Mesothelial cell of epicardium (in vitro differentiated cells): ENCODE results near the gene PTPRK. TPM values are rescaled to one million over a fixed set of nuclear protein-coding genes. Genes with fewer than 3 reads are reported as not detected.
A peak's percentile ranks its signal among the peaks of the same experiment; 100 is the strongest.

ENCODE experiments used
- DNase-seq, 2 experiments: peaks; one replicate each; pipeline ENCODE4 v3.0.0; 2021; ENCODE audit warnings: low spot score in 2 of 2; ENCODE audit not compliant: unreplicated experiment in 2 of 2
- H3K27ac Mint-ChIP-seq: 2 replicates; pipeline ENCODE4 v1.8.0; 2021; ENCODE audit warnings: mixed read lengths
- H3K27me3 Mint-ChIP-seq: 2 replicates; pipeline ENCODE4 v1.8.0; 2021; ENCODE audit warnings: low read depth, mixed read lengths
- H3K36me3 Mint-ChIP-seq: 2 replicates; pipeline ENCODE4 v1.8.0; 2021; ENCODE audit warnings: mixed read lengths
- H3K4me1 Mint-ChIP-seq: 2 replicates; pipeline ENCODE4 v1.8.0; 2021; ENCODE audit warnings: mixed read lengths
- H3K4me3 Mint-ChIP-seq: 2 replicates; pipeline ENCODE4 v1.8.0; 2021; ENCODE audit warnings: mild to moderate bottlenecking, moderate library complexity, mixed read lengths
- H3K9me3 Mint-ChIP-seq: 2 replicates; pipeline ENCODE4 v1.8.0; 2021; ENCODE audit warnings: mixed read lengths
- total RNA-seq: library from RNA; stranded (reverse); gene quantifications from 3 replicates; pipeline ENCODE4 v1.2.1, GENCODE V29; 2021
- TF ChIP-seq, protein P1 (sequence below): fragments of 200-600 bp; sonication (generic); IDR thresholded peaks from one replicate; pipeline ENCODE4 v1.5.0; 2021; ENCODE audit warnings: antibody characterized with exemption; ENCODE audit not compliant: unreplicated experiment

The PTPRK gene
- total RNA-seq, 1 donor from 2014 or later: 93.7 TPM

- no peak overlapping the region for H3K4me3 Mint-ChIP-seq
- H3K36me3 Mint-ChIP-seq: no peaks in the 10 kb centered on the region
- H3K27ac Mint-ChIP-seq: peak overlapping the region; percentile 62
- TF ChIP-seq, protein P1, sequence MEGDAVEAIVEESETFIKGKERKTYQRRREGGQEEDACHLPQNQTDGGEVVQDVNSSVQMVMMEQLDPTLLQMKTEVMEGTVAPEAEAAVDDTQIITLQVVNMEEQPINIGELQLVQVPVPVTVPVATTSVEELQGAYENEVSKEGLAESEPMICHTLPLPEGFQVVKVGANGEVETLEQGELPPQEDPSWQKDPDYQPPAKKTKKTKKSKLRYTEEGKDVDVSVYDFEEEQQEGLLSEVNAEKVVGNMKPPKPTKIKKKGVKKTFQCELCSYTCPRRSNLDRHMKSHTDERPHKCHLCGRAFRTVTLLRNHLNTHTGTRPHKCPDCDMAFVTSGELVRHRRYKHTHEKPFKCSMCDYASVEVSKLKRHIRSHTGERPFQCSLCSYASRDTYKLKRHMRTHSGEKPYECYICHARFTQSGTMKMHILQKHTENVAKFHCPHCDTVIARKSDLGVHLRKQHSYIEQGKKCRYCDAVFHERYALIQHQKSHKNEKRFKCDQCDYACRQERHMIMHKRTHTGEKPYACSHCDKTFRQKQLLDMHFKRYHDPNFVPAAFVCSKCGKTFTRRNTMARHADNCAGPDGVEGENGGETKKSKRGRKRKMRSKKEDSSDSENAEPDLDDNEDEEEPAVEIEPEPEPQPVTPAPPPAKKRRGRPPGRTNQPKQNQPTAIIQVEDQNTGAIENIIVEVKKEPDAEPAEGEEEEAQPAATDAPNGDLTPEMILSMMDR: no peak
- H3K27me3 Mint-ChIP-seq: no peaks in the 10 kb centered on the region
- no peaks in the 10 kb centered on the region for H3K9me3 Mint-ChIP-seq
- H3K4me1 Mint-ChIP-seq: peaks cover 26% of the 10 kb centered on the region
- DNase-seq: no peak
Observed at GRCh38 chr6:128500014-128500413, 20.4 kb downstream of the PTPRK start.

- H3K4me3 Mint-ChIP-seq: no peak overlapping the region
- H3K4me1 Mint-ChIP-seq: peaks cover 27% of the 10 kb centered on the region
- no peak overlapping the region for H3K27ac Mint-ChIP-seq
Observed at GRCh38 chr6:128499079-128499731, 21.2 kb downstream of the PTPRK start.

GRCh38 chr6:128498234-128498633 lies 22.2 kb downstream of the PTPRK start:
- H3K4me1 Mint-ChIP-seq: peaks cover 25% of the 10 kb centered on the region
- H3K4me3 Mint-ChIP-seq: no peak overlapping the region
- H3K27ac Mint-ChIP-seq: peak overlapping the region; percentile 47
- H3K27me3 Mint-ChIP-seq: no peaks in the 10 kb centered on the region
- TF ChIP-seq, protein P1: no peak
- no peaks in the 10 kb centered on the region for H3K9me3 Mint-ChIP-seq
- DNase-seq: no peak
- H3K36me3 Mint-ChIP-seq: peaks cover 8% of the 10 kb centered on the region

More at GRCh38 chr6:128499079-128499731, 21.2 kb downstream of the PTPRK start:
- Mint-ChIP-seq H3K9me3 (no peaks in the 10 kb centered on the region), H3K27me3 (no peaks in the 10 kb centered on the region), H3K36me3 (peaks cover 4% of the 10 kb centered on the region)
- TF ChIP-seq, protein P1: no peak
- DNase-seq: no peak

- Mint-ChIP-seq H3K27me3 (no peaks in the 10 kb centered on the region), H3K4me3 (no peak overlapping the region), H3K4me1 (peaks cover 30% of the 10 kb centered on the region), H3K27ac (no peak overlapping the region), H3K36me3 (peaks cover 8% of the 10 kb centered on the region), H3K9me3 (no peaks in the 10 kb centered on the region)
- TF ChIP-seq, protein P1: no peak
- no peak for DNase-seq
Observed at GRCh38 chr6:128495536-128496333, 24.7 kb downstream of the PTPRK start.

GRCh38 chr6:128494440-128494839 lies 26.0 kb downstream of the PTPRK start:
- Mint-ChIP-seq H3K9me3 (no peaks in the 10 kb centered on the region), H3K4me3 (no peak overlapping the region), H3K4me1 (peaks cover 30% of the 10 kb centered on the region), H3K27me3 (no peaks in the 10 kb centered on the region), H3K36me3 (peaks cover 8% of the 10 kb centered on the region), H3K27ac (no peak overlapping the region)
- no peak for DNase-seq
- TF ChIP-seq, protein P1: no peak
